Testis (tissue), 2 donors: ENCODE data around the gene RPTN.

Experiments used
- CTCF ChIP-seq, 3 experiments: fragments of 450-650 bp in 2 of 3; fragments of 200-600 bp in 1 of 3; sonication (generic) in 1 of 3; IDR thresholded peaks; one replicate each; pipeline ENCODE4 v1.5.1; 2016 to 2019; ENCODE audit warnings: antibody characterized with exemption in 3 of 3, mild to moderate bottlenecking in 2 of 3, moderate library complexity in 1 of 3
- POLR2A ChIP-seq: fragments of 450-650 bp; IDR thresholded peaks from one replicate; pipeline ENCODE4 v1.6.1; 2017; ENCODE audit warnings: antibody characterized with exemption, mild to moderate bottlenecking, moderate library complexity

GRCh38 chr1:152107031-152107983 is 51.7 kb downstream of the RPTN start:
- TF ChIP-seq CTCF (IDR thresholded peaks at IDR 0.05) (no peak), POLR2A (no peak)
